HCT116 (cell line): ENCODE measurements around the gene ENDOG.
"Not testable (repeated sequence)": the region's sequence is repeated elsewhere in the genome, so short reads cannot be mapped to it uniquely, and the experiment has no call there.

Experiments
- CTCF ChIP-seq, 3 experiments: fragments of 200-600 bp in 1 of 3; sonication (generic) in 1 of 3; IDR thresholded peaks in 2 of 3; conservative IDR thresholded peaks in 1 of 3; 2 replicates each; pipeline ENCODE4 v1.5.1; 2012 to 2017; ENCODE audit warnings: low read depth in 2 of 3, low read length in 2 of 3, antibody characterized with exemption in 1 of 3, borderline replicate concordance in 1 of 3, control low read depth in 1 of 3, mild to moderate bottlenecking in 1 of 3, mixed read lengths in 1 of 3, mixed run types in 1 of 3, moderate library complexity in 1 of 3; ENCODE audit not compliant: insufficient read depth in 1 of 3
- FOSL1 ChIP-seq: IDR thresholded peaks from 2 replicates; pipeline ENCODE4 v1.6.1; 2012; ENCODE audit warnings: low read depth
- MAX ChIP-seq: IDR thresholded peaks from 2 replicates; pipeline ENCODE4 v1.6.1; 2012
- POLR2A ChIP-seq: IDR thresholded peaks from 2 replicates; pipeline ENCODE4 v1.7.0; 2011; ENCODE audit warnings: borderline replicate concordance; ENCODE audit not compliant: insufficient read depth, insufficient read length; ENCODE audit errors: extremely low read depth

GRCh38 chr9:128854454-128854853 lies 36.2 kb downstream of the ENDOG start:
- not testable (repeated sequence) for TF ChIP-seq MAX; FOSL1; POLR2A; CTCF (IDR thresholded peaks at IDR 0.05 in 2 of 3, conservative IDR thresholded peaks at IDR 0.05 in 1 of 3; ENCODE audit: borderline replicate concordance in 1 of 3, insufficient read depth in 1 of 3, low read depth in 2 of 3, low read length in 2 of 3)
